ENCODE measurements around the gene PLD6.

PLD6 gene

DNA sequence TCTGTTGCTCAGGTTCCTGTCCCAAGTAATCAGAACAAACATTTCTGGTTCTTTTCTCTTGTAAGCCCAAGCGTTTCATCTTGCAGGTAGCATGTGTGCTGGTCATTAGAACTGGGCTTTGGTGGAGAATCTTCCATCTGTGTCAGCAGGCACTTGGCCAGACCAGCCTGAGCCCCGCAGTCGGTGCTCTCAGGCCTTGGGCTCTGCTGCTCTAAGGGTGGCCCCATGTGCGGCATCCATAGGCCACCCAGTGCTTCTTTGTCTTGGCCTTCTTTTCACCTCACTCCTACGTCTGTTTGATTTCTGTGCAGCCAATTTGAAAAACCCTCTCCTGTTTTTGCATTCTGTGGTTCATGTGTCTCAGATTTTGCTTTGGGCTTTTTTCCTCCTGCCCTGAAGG is 51.6 kb downstream of the PLD6 start:
- TF ChIP-seq, protein P1, sequence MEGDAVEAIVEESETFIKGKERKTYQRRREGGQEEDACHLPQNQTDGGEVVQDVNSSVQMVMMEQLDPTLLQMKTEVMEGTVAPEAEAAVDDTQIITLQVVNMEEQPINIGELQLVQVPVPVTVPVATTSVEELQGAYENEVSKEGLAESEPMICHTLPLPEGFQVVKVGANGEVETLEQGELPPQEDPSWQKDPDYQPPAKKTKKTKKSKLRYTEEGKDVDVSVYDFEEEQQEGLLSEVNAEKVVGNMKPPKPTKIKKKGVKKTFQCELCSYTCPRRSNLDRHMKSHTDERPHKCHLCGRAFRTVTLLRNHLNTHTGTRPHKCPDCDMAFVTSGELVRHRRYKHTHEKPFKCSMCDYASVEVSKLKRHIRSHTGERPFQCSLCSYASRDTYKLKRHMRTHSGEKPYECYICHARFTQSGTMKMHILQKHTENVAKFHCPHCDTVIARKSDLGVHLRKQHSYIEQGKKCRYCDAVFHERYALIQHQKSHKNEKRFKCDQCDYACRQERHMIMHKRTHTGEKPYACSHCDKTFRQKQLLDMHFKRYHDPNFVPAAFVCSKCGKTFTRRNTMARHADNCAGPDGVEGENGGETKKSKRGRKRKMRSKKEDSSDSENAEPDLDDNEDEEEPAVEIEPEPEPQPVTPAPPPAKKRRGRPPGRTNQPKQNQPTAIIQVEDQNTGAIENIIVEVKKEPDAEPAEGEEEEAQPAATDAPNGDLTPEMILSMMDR (IDR thresholded peaks at IDR 0.05; ENCODE audit: low read depth, low read length) = no peak
- DNase-seq (ENCODE audit: extremely low read depth, low read depth) = no peak

DNA sequence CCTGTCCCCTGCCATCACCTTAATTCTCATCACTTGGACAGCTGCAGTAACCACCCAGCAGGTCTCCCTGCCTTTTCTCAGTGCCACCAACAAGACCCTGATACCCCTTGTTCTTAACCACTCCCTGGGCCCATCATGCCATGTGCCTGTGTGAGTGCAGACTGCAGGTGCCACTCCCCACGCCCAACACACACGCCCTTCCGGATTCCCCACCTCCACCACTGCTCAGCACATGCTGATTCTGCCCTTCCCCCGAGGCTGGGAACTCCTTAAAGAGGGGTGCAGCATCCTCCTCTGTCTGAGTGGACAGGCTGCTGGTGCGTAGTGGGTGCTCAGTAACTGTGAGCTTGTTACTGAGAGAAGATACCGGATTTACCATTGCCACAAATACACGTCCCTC is 52.4 kb downstream of the PLD6 start:
- TF ChIP-seq, protein P1 (IDR thresholded peaks at IDR 0.05; ENCODE audit: low read depth, low read length) = no peak
- no peak for DNase-seq (ENCODE audit: extremely low read depth, low read depth)

DNA sequence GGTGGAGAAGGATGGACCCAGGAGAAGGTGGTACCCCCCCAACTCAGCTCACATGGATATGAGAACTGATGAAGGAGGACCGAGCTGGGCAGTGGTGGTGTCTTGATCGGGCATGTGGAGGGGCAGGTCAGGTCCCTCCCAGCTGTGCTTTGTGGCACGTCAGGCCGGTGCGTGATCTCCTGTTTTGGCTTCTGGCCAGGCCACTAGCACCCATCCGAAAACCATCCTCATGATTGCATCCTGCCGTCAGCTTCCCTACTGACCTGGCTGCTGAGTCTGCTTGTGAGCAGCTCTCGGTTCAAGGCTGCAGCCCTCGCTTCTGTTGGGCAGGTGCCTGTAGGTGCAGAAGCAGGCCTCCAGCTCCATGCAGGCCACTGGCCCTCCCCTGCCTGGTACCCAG is 53.1 kb downstream of the PLD6 start:
- DNase-seq (ENCODE audit: extremely low read depth, low read depth) = no peak
- TF ChIP-seq, protein P1 (IDR thresholded peaks at IDR 0.05; ENCODE audit: low read depth, low read length) = no peak

DNA sequence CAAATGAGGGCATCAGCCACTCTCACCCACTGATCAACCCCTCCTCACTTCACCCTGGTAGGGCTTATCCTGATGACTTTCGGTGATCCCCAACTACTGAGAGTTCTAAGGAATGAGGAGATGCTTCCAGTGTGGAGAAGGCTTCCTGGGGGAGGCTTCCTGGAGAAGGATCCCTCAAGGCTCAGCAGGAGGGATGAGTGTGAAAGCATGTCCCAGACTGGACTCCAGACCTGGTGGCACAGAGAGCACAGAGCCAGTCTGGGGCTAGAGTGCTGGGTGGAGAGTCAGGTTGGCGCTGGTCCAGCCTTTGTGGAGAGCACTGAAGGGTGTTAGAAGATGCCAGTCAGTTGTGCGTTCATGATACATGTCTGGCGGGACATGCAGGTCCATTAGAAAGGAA is 53.7 kb downstream of the PLD6 start:
- no peak for DNase-seq (ENCODE audit: extremely low read depth, low read depth)
- TF ChIP-seq, protein P1 (IDR thresholded peaks at IDR 0.05; ENCODE audit: low read depth, low read length) = no peak

DNA sequence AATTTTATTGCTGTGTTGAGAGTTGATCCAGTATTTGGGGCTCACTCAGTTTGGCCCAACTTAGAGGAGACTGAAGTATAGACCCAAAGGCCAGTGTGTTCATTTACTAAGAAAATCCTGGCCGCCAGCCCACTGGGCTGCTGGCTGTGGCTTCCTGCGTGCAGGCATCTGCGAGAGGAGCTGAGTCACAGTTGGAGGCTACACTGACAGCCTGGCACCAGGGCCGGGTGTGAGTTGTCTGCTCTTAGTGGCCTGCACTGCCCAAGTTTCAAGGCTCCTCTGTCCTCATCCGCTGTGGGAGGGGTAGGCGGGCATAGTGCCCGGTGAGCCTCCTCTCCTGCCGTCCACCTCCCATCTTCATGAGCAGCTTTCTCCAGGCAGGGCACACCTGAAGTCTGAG is 54.2 kb downstream of the PLD6 start:
- DNase-seq (ENCODE audit: extremely low read depth, low read depth) = peak; percentile 84
- TF ChIP-seq, protein P1 (IDR thresholded peaks at IDR 0.05; ENCODE audit: low read depth, low read length) = no peak

DNA sequence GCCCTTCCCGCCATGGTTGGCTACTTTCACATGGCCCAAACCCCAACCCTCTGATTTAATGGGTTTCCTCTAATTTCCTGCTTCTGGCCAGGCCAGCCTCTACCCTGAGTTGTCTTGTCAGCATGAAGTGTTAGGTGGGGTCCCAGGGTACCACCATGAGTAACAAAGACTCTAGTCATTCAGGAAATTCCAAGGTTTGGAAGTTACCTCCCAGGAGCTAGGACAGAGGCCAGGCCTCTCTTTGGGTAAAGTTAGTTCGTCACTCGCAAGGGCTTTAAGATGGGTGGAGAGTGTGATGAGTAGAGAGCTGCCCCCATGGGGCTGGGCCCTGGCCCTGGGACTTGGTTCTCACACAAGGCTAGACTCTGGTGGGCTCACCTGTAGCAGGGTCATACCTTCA is 54.6 kb downstream of the PLD6 start:
- no peak for DNase-seq (ENCODE audit: extremely low read depth, low read depth)
- TF ChIP-seq, protein P1 (IDR thresholded peaks at IDR 0.05; ENCODE audit: low read depth, low read length) = no peak

DNA sequence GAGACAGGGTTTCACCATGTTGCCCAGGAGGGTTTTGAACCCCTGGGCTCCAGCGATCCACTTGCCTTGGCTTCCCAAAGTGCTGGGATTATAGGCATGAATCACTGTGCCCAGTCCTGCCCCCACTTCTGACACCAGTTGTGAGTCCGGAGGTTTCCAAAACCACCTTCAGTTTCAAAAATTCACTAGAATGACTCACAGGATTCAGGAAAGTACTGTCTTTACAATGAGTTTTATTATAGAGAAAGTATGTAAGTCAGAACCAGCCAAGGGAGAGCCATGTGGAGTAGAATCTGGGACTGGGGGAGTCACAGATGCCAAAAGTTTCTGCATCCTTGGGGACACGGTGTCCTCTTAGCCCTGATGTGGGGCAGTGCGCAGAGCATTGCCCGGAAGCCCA is 55.1 kb downstream of the PLD6 start:
- TF ChIP-seq, protein P1 (IDR thresholded peaks at IDR 0.05; ENCODE audit: low read depth, low read length) = no peak
- no peak for DNase-seq (ENCODE audit: extremely low read depth, low read depth)
